GM12891 (cell line): ENCODE results near the gene MEAK7. TPM values are rescaled to one million over a fixed set of nuclear protein-coding genes. Genes with fewer than 3 reads are reported as not detected.

Experiments used
- DNase-seq: peaks from one replicate; pipeline ENCODE4 v3.0.0; 2011; ENCODE audit warnings: low spot score; ENCODE audit not compliant: insufficient read length
- FAIRE-seq: peaks from 2 replicates; lab custom pipeline; 2011; peaks lifted over from hg19 to GRCh38; lab: Jason Lieb, UNC
- PAX5 ChIP-seq: IDR thresholded peaks from 2 replicates; pipeline ENCODE4 v1.6.1; 2011; ENCODE audit warnings: low read length, moderate library complexity, mild to moderate bottlenecking; ENCODE audit not compliant: insufficient read depth, severe bottlenecking
- POLR2A ChIP-seq: IDR thresholded peaks from 2 replicates; pipeline ENCODE4 v1.6.1; 2011; ENCODE audit warnings: low read depth, low read length, control low read depth
- POLR2AphosphoS5 ChIP-seq: IDR thresholded peaks from 2 replicates; pipeline ENCODE4 v1.6.1; 2011; ENCODE audit warnings: low read depth, low read length, control low read depth
- POU2F2 ChIP-seq: IDR thresholded peaks from 2 replicates; pipeline ENCODE4 v1.6.1; 2011; ENCODE audit warnings: low read depth, mild to moderate bottlenecking, control low read depth, low read length, moderate library complexity
- SPI1 ChIP-seq: IDR thresholded peaks from 2 replicates; pipeline ENCODE4 v1.6.1; 2011; ENCODE audit warnings: low read depth, low read length, control low read depth
- TAF1 ChIP-seq: IDR thresholded peaks from 2 replicates; pipeline ENCODE4 v1.6.1; 2011; ENCODE audit warnings: low read depth, low read length, control low read depth
- polyA plus RNA-seq: library from polyadenylated mRNA; unstranded; fragments of >200 nt; gene quantifications from one replicate; pipeline ENCODE4 v1.2.1, GENCODE V29; 2012; ENCODE audit warnings: low read depth, missing spikeins, inconsistent platforms; ENCODE audit not compliant: missing spikeins

Gene MEAK7, protein sequence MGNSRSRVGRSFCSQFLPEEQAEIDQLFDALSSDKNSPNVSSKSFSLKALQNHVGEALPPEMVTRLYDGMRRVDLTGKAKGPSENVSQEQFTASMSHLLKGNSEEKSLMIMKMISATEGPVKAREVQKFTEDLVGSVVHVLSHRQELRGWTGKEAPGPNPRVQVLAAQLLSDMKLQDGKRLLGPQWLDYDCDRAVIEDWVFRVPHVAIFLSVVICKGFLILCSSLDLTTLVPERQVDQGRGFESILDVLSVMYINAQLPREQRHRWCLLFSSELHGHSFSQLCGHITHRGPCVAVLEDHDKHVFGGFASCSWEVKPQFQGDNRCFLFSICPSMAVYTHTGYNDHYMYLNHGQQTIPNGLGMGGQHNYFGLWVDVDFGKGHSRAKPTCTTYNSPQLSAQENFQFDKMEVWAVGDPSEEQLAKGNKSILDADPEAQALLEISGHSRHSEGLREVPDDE
- polyA plus RNA-seq: 2.6 TPM

GRCh38 chr16:84504420-84505248 lies at the start of gene MEAK7:
Gene MEAK7, minus strand, starts transcription at chr16:84504659. Its CDS starts 6,573 bp downstream, at chr16:84498086.
- DNase-seq (peak; percentile 96), FAIRE-seq (peak; percentile 96)
- TF ChIP-seq SPI1 (0 out of 2 replicates have a peak, but pooled peaks have one; percentile 5), PAX5 (no peak), POLR2A (no peak; the same call in 1 of the 2 replicates), POLR2AphosphoS5 (no peak)

DNA sequence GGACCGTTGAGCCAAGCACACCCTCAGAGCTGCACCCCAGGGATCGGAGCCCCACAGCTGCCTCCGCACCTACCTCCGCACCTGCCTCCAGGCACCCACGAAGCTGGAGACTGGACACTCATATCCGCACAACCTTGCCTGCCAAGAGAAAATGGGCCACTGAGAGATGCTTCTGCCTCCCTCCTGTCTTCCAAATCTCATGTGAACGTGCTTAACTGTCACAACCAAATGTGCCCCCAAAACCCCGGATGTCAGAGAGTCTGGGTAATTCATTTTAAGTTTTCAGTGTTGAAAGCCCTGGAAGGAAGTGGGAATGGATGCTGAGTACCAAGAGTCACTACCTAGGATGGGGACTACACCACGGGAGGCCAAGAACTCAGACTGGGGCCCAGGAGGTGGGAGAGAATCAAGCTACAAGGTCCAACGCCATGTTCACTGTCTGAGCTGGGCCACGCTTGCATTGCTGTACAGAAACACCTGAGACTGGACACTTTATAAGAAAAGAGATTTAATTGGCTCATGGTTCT lies 49.5 kb upstream of the MEAK7 start:
- FAIRE-seq (no peak), DNase-seq (no peak)
- TF ChIP-seq POLR2AphosphoS5 (no peak), POU2F2 (no peak), TAF1 (no peak), POLR2A (no peak), SPI1 (no peak), PAX5 (no peak)

GRCh38 chr16:84552135-84552534 lies 47.7 kb upstream of the MEAK7 start:
- TF ChIP-seq TAF1: no peak
- no peak for TF ChIP-seq POU2F2
- no peak for TF ChIP-seq SPI1
- TF ChIP-seq POLR2A: no peak
- TF ChIP-seq PAX5: no peak
- FAIRE-seq (no peak), DNase-seq (no peak)

- DNase-seq: no peak
- no peak for TF ChIP-seq POLR2AphosphoS5
- no peak for TF ChIP-seq POLR2A
- no peak for TF ChIP-seq PAX5
- TF ChIP-seq SPI1: no peak
- TF ChIP-seq TAF1: no peak
- no peak for TF ChIP-seq POU2F2
- FAIRE-seq: no peak
Measured at GRCh38 chr16:84550096-84550495, 45.6 kb upstream of the MEAK7 start.

DNA sequence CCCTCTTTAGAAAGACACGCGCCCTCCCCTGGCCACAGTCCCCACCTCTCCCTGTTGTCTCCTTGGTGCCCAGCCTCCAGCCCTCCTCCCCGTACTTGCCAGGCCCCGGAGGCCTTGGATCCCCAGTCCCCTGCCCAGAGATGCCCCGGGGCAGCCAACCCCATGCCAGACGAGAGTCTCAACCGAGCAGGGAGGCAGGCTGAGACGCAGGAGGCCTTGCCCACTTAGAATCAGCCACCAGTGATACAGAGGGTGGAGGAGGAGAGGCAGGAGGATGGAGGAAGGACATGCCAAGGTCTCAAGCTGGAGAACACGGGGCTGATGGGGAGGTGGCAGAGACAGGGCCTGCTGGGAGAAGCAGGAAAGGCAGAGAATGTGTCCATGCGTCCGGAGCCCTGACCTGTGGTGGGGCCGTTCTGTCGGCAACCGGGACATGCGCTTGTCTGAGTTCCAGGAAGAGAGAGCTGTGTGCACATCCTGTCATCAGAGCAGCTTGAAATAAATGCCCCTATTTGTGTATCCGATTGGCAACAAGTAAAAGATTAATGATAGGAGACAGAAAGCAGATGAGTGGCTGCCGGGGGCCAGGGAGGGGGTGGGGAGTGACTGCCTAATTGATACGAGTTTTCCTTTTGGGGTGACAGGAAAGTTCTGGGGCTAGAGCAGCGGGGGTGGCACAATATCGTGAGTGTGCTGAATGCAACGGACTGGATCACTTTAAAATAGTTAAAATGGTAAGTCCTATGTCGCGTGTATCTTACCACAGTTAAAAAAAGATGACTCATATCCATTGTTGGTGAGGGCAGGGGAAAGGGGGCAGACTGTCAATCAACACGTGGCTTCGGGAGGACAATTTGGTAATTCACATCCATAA lies 44.7 kb upstream of the MEAK7 start:
- DNase-seq (no peak), FAIRE-seq (no peak)
- TF ChIP-seq PAX5 (no peak), POLR2A (no peak), SPI1 (no peak), POLR2AphosphoS5 (no peak), POU2F2 (no peak), TAF1 (no peak)

GRCh38 chr16:84548508-84548907 lies 44.0 kb upstream of the MEAK7 start:
- TF ChIP-seq POU2F2: no peak
- no peak for TF ChIP-seq SPI1
- no peak for TF ChIP-seq POLR2A
- TF ChIP-seq POLR2AphosphoS5: no peak
- DNase-seq (no peak), FAIRE-seq (no peak)

DNA sequence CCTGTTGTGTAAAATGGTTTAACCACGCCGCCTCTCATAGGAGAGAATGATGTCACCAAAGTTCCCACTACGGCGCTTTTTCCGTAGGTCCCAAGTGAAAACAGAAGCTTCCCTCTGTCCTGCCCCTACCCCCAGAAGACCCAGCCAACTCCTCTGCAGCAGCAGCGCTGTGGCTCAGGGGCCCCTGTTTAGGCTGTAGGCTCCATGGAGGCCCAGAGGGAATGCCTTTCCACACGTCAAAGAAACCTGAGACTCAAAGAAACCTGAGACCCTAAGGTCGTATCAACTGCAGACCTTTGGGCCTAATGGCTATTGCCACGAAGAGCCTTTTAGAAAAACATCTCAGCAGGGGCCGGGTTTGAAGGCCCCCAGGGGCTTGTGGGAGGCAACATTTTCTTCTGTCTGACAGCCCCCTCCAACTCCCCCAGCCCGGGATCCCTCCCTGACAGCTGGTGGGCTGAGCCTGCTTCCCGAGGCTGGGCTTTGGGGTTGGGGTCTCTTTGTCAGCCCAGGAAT lies 43.1 kb upstream of the MEAK7 start:
- no peak for FAIRE-seq
- DNase-seq: no peak
- no peak for TF ChIP-seq TAF1
- no peak for TF ChIP-seq SPI1
- no peak for TF ChIP-seq PAX5
- TF ChIP-seq POLR2AphosphoS5: no peak

- DNase-seq: no peak
- no peak for FAIRE-seq
Measured at GRCh38 chr16:84546669-84547545, 42.4 kb upstream of the MEAK7 start.

More at GRCh38 chr16:84546669-84547545, 42.4 kb upstream of the MEAK7 start:
- TF ChIP-seq POLR2AphosphoS5: no peak
